Ramos (cell line): ENCODE data around the gene CCR6.

Source experiments
- in situ Hi-C: fragments of 300-500 bp; cut with MboI; formaldehyde crosslinking; loops from one replicate; pipeline ENCODE4 v1.14.3; 2022; ENCODE audit warnings: low sequenced_read_pairs; ENCODE audit not compliant: unreplicated experiment

The CCR6 gene

GRCh38 chr6:167139761-167140160 is 16.9 kb downstream of the CCR6 start:
- in situ Hi-C loops: loop anchor here (5.0 to 25.0 kb wide), 3 partner anchors 135 to 677 kb away; no protein-coding TSS in a partner anchor

- in situ Hi-C loops: loop anchor here (25.0 kb wide), 1 partner anchor 679 kb away; no protein-coding TSS in a partner anchor
Observed at GRCh38 chr6:167140589-167141474, 17.9 kb downstream of the CCR6 start.

DNA sequence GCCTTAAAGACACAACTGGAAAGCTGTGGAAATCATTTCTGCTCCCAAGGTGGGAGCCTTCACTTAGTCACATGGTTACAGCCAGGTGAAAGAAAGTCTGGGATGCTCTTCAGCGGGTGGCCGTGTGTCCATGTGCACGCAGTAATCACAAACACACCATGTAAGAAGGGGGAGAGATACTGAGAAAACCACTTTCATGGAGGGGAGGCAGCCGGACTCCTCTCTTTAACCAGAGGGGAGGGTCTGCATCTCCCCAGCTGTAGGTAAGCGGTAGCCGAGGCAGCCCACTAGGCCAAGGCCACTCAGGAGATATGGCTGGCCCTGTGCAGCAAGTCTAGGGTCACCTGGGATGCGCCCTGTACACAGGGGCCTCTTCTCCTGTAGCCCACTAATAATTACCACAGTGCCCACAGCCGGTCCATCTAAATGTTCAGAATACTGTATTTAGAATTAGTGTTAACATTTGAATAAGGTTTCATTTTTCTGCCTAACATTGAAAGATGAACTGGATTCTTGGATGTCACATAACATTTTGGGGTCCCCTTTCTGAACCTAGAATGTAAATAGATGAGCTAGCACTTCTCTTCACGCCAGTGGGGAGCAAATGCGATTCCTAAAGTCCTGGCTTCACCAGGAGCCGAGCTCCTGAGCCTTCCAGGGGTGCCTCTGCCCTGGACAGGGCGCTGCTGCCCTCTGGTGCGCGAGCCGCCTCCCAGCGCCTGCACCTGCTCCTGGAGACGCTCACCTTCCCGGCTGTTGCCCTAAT is 19.0 kb downstream of the CCR6 start:
- in situ Hi-C loops: loop anchor here (25.0 kb wide), 1 partner anchor 680 kb away; no protein-coding TSS in a partner anchor

DNA sequence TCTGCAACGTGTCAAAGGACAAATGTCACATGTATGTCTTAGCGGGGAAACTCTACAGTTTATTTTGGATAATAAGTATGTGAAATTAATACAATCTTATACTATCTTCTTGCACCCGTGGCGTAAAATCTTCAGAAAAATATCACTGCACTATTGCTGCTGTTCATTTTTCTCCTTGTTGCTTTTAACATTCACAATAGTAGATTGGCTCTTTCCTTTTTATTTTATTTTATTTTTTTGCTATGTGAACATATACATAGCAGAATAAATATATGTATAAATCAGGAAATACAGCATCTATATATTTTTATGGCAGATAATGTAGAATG is 19.5 kb downstream of the CCR6 start:
- in situ Hi-C loops: loop anchor here (25.0 kb wide), 1 partner anchor 680 kb away; no protein-coding TSS in a partner anchor

- in situ Hi-C loops: loop anchor here (25.0 kb wide), 1 partner anchor 681 kb away; no protein-coding TSS in a partner anchor
Observed at GRCh38 chr6:167143041-167143440, 20.1 kb downstream of the CCR6 start.

- in situ Hi-C loops: loop anchor here (25.0 kb wide), 1 partner anchor 683 kb away; no protein-coding TSS in a partner anchor
Observed at GRCh38 chr6:167145461-167145860, 22.6 kb downstream of the CCR6 start.

DNA sequence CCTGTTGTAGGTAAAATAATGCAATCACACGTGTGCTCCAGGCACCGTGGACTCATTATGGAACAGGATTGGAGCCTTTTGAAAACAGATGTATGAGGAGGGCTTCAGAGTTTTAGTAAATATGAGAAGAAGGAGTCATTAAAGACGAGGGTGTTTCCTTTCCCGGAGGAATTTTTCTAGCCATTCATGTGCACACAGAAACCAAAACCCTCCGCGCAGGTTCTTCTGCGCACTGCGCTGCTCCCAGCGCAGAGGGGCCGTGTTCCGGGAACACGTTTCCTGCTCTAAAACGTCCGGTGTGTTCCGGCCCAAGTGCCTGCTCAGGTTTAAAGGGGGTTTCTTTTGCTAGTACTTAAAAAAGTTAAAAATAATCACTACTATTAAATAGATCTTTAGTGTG is 23.2 kb downstream of the CCR6 start:
- in situ Hi-C loops: loop anchor here (25.0 kb wide), 1 partner anchor 684 kb away; no protein-coding TSS in a partner anchor

- in situ Hi-C loops: loop anchor here (25.0 kb wide), 1 partner anchor 685 kb away; no protein-coding TSS in a partner anchor
Observed at GRCh38 chr6:167146977-167147376, 24.1 kb downstream of the CCR6 start.

- in situ Hi-C loops: loop anchor here (25.0 kb wide), 1 partner anchor 686 kb away; no protein-coding TSS in a partner anchor
Observed at GRCh38 chr6:167148021-167148420, 25.1 kb downstream of the CCR6 start.

GRCh38 chr6:167148997-167149396 is 26.1 kb downstream of the CCR6 start:
- in situ Hi-C loops: loop anchor here (25.0 kb wide), 1 partner anchor 687 kb away; no protein-coding TSS in a partner anchor

- in situ Hi-C loops: no loop called here
Observed at GRCh38 chr6:167150941-167151549, 28.1 kb downstream of the CCR6 start.

- in situ Hi-C loops: no loop called here
Observed at GRCh38 chr6:167151648-167152047, 28.8 kb downstream of the CCR6 start.

GRCh38 chr6:167152862-167153261 is 30.0 kb downstream of the CCR6 start:
- in situ Hi-C loops: no loop called here

GRCh38 chr6:167153521-167153959 is 30.6 kb downstream of the CCR6 start:
- in situ Hi-C loops: no loop called here

DNA sequence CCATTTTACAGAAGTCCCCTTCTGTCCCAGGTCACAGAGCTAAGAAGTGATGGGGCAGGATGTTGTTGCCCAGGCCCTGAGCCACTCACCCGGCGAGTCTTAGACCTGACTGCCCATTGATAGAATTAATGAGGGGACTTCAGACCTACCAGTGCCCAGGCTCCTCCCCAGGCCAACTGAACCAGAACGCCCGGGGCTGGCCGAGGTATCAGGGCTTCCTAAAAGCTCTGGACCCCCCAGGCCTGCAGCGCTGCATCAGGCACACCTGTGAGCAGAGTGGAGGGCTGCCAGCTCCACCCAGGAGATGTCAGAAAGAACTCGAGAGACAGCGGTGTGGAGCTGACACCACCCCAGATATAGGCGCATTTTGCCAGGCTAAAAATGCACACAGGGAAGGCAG is 31.4 kb downstream of the CCR6 start:
- in situ Hi-C loops: no loop called here

DNA sequence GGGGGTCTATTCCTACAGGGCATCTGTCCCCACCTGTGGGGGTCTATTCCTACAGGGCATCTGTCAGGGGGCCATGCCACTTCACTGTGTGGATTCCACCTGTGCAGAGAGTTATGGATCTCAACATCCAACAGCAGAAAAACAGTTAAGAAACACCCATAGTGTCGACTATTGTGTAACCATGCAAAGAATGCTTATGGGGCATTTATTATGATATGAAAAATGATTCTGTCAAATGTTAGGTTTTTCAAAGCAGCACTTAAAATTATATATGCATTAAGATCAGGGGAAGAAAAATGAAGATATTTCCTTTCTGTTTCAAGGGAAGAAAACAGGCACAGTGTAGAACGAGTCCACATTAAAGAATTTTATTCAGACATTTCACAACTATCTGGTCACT is 32.0 kb downstream of the CCR6 start:
- in situ Hi-C loops: no loop called here

- in situ Hi-C loops: no loop called here
Observed at GRCh38 chr6:167157414-167157813, 34.5 kb downstream of the CCR6 start.

GRCh38 chr6:167157863-167158262 is 35.0 kb downstream of the CCR6 start, which contains the start of gene GPR31:
Gene GPR31, minus strand, starts transcription at chr6:167157980. Its CDS starts 149 bp downstream, at chr6:167157831.
- in situ Hi-C loops: no loop called here

DNA sequence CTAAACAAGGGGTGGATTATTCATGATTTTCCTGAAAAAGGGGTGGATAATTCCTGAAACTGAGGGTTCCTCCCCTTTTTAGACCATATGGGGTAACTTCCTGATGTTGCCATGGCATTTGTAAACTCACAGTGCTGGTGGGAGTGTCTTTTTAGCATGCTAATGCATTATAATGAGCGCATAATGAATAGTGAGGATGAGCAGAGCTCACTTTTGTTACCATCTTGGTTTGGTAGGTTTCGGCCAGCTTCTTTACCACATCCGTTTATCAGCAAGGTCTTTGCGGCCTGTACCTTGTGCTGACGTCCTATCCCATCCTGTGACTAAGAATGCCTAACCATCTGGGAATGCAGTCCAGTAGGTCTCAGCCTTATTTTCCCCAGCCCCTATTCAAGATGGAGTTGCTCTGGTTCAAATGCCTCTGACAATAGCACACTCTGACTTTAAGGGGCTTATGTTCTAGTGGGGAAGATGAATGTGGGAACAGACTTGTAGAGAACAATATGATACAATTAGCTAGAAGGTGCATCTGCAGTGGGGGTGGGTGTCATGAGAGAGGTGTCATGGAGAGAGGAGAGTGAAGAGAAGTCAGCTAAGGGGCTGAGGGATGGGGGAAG is 39.1 kb downstream of the CCR6 start:
- in situ Hi-C loops: no loop called here

DNA sequence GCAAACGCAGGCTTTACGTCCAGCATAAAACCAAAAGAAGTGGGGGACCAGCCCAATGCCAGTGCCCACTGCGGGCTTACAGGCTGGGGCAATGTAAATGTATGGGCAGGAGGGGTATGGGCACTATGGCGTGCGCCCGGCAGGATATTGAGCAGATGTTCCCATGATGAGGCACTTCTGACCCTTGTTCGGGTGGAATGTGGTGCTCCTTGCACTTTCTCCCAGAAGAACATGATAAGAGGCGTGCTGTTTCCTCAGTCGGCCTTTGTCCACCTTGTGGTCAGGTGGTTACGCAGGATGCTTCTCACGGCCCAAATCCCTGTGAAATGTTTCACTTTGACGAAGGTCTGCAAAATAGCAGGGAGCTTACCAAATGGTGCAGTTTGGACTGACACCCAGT is 39.7 kb downstream of the CCR6 start:
- in situ Hi-C loops: no loop called here
